ENCODE data around the gene PRR20G.

The PRR20G gene

GRCh38 chr3:127288921-127289705, 1.3 kb upstream of the PRR20G start:
- peaks cover 0 to 3% (median 0%) of the 10 kb centered on the region in 5 donors for H3K9me3 ChIP-seq (ENCODE audit: control insufficient read depth in 5 of 5, low read length in 5 of 5)
- H3K4me1 ChIP-seq (ENCODE audit: control insufficient read depth in 5 of 5, insufficient read depth in 5 of 5, low read length in 5 of 5) = no peaks in the 10 kb centered on the region
- H3K27ac ChIP-seq (ENCODE audit: low read depth, low read length) = no peak overlapping the region
- H3K9ac ChIP-seq (ENCODE audit: low read length in 5 of 5) = no peak overlapping the region
- H3K4me3 ChIP-seq (ENCODE audit: low read depth in 1 of 5, low read length in 5 of 5) = no peak overlapping the region
- H3K27me3 ChIP-seq (ENCODE audit: control insufficient read depth in 5 of 5, insufficient read depth in 4 of 5, low read length in 5 of 5) = no peaks in the 10 kb centered on the region
- no peaks in the 10 kb centered on the region for H3K36me3 ChIP-seq (ENCODE audit: control insufficient read depth in 5 of 5, insufficient read depth in 5 of 5, low read length in 5 of 5)

GRCh38 chr3:127288343-127288742, 497 bp upstream of the PRR20G start:
- Histone ChIP-seq H3K27me3 (ENCODE audit: control insufficient read depth in 5 of 5, insufficient read depth in 4 of 5, low read length in 5 of 5) (no peaks in the 10 kb centered on the region), H3K27ac (ENCODE audit: low read depth, low read length) (no peak overlapping the region), H3K4me3 (ENCODE audit: low read depth in 1 of 5, low read length in 5 of 5) (no peak overlapping the region), H3K36me3 (ENCODE audit: control insufficient read depth in 5 of 5, insufficient read depth in 5 of 5, low read length in 5 of 5) (no peaks in the 10 kb centered on the region), H3K9me3 (ENCODE audit: control insufficient read depth in 5 of 5, low read length in 5 of 5) (peaks cover 0 to 3% (median 0%) of the 10 kb centered on the region in 5 donors), H3K9ac (ENCODE audit: low read length in 5 of 5) (no peak overlapping the region), H3K4me1 (ENCODE audit: control insufficient read depth in 5 of 5, insufficient read depth in 5 of 5, low read length in 5 of 5) (no peaks in the 10 kb centered on the region)

- Histone ChIP-seq H3K4me3 (ENCODE audit: low read depth in 1 of 5, low read length in 5 of 5) (no peak overlapping the region), H3K27me3 (ENCODE audit: control insufficient read depth in 5 of 5, insufficient read depth in 4 of 5, low read length in 5 of 5) (no peaks in the 10 kb centered on the region), H3K36me3 (ENCODE audit: control insufficient read depth in 5 of 5, insufficient read depth in 5 of 5, low read length in 5 of 5) (no peaks in the 10 kb centered on the region), H3K4me1 (ENCODE audit: control insufficient read depth in 5 of 5, insufficient read depth in 5 of 5, low read length in 5 of 5) (no peaks in the 10 kb centered on the region), H3K9ac (ENCODE audit: low read length in 5 of 5) (no peak overlapping the region), H3K9me3 (ENCODE audit: control insufficient read depth in 5 of 5, low read length in 5 of 5) (peaks cover 0 to 3% (median 0%) of the 10 kb centered on the region in 5 donors), H3K27ac (ENCODE audit: low read depth, low read length) (no peak overlapping the region)
Measured at GRCh38 chr3:127286571-127287140, 1.2 kb downstream of the PRR20G start.

- H3K27ac ChIP-seq (ENCODE audit: low read depth, low read length) = no peak overlapping the region
- H3K4me1 ChIP-seq (ENCODE audit: control insufficient read depth in 5 of 5, insufficient read depth in 5 of 5, low read length in 5 of 5) = no peaks in the 10 kb centered on the region
- no peaks in the 10 kb centered on the region for H3K36me3 ChIP-seq (ENCODE audit: control insufficient read depth in 5 of 5, insufficient read depth in 5 of 5, low read length in 5 of 5)
- H3K27me3 ChIP-seq (ENCODE audit: control insufficient read depth in 5 of 5, insufficient read depth in 4 of 5, low read length in 5 of 5) = no peaks in the 10 kb centered on the region
- no peak overlapping the region for H3K4me3 ChIP-seq (ENCODE audit: low read depth in 1 of 5, low read length in 5 of 5)
- peaks cover 0 to 3% (median 0%) of the 10 kb centered on the region in 5 donors for H3K9me3 ChIP-seq (ENCODE audit: control insufficient read depth in 5 of 5, low read length in 5 of 5)
- H3K9ac ChIP-seq (ENCODE audit: low read length in 5 of 5) = no peak overlapping the region
Measured at GRCh38 chr3:127284258-127284657, 3.6 kb downstream of the PRR20G start.

- no peaks in the 10 kb centered on the region for H3K36me3 ChIP-seq (ENCODE audit: control insufficient read depth in 5 of 5, insufficient read depth in 5 of 5, low read length in 5 of 5)
- peaks cover 0 to 5% (median 0%) of the 10 kb centered on the region in 5 donors for H3K9me3 ChIP-seq (ENCODE audit: control insufficient read depth in 5 of 5, low read length in 5 of 5)
- peaks cover 0 to 3% (median 2%) of the 10 kb centered on the region in 5 donors for H3K27me3 ChIP-seq (ENCODE audit: control insufficient read depth in 5 of 5, insufficient read depth in 4 of 5, low read length in 5 of 5)
- H3K4me1 ChIP-seq (ENCODE audit: control insufficient read depth in 5 of 5, insufficient read depth in 5 of 5, low read length in 5 of 5) = no peaks in the 10 kb centered on the region
- no peak overlapping the region for H3K27ac ChIP-seq (ENCODE audit: low read depth, low read length)
- no peak overlapping the region for H3K4me3 ChIP-seq (ENCODE audit: low read depth in 1 of 5, low read length in 5 of 5)
- H3K9ac ChIP-seq (ENCODE audit: low read length in 5 of 5) = no peak overlapping the region
Measured at GRCh38 chr3:127277561-127277960, 10.3 kb downstream of the PRR20G start.

- Histone ChIP-seq H3K4me3 (ENCODE audit: low read depth in 1 of 5, low read length in 5 of 5) (no peak overlapping the region), H3K36me3 (ENCODE audit: control insufficient read depth in 5 of 5, insufficient read depth in 5 of 5, low read length in 5 of 5) (no peaks in the 10 kb centered on the region), H3K27me3 (ENCODE audit: control insufficient read depth in 5 of 5, insufficient read depth in 4 of 5, low read length in 5 of 5) (peaks cover 0 to 3% (median 2%) of the 10 kb centered on the region in 5 donors), H3K4me1 (ENCODE audit: control insufficient read depth in 5 of 5, insufficient read depth in 5 of 5, low read length in 5 of 5) (no peaks in the 10 kb centered on the region), H3K27ac (ENCODE audit: low read depth, low read length) (no peak overlapping the region), H3K9ac (ENCODE audit: low read length in 5 of 5) (no peak overlapping the region), H3K9me3 (ENCODE audit: control insufficient read depth in 5 of 5, low read length in 5 of 5) (peaks cover 0 to 5% (median 0%) of the 10 kb centered on the region in 5 donors)
Measured at GRCh38 chr3:127276995-127277394, 10.9 kb downstream of the PRR20G start.

GRCh38 chr3:127276396-127276795, 11.4 kb downstream of the PRR20G start:
- peaks cover 0 to 5% (median 0%) of the 10 kb centered on the region in 5 donors for H3K9me3 ChIP-seq (ENCODE audit: control insufficient read depth in 5 of 5, low read length in 5 of 5)
- no peaks in the 10 kb centered on the region for H3K36me3 ChIP-seq (ENCODE audit: control insufficient read depth in 5 of 5, insufficient read depth in 5 of 5, low read length in 5 of 5)
- H3K4me1 ChIP-seq (ENCODE audit: control insufficient read depth in 5 of 5, insufficient read depth in 5 of 5, low read length in 5 of 5) = no peaks in the 10 kb centered on the region
- H3K9ac ChIP-seq (ENCODE audit: low read length in 5 of 5) = no peak overlapping the region
- H3K4me3 ChIP-seq (ENCODE audit: low read depth in 1 of 5, low read length in 5 of 5) = no peak overlapping the region
- no peak overlapping the region for H3K27ac ChIP-seq (ENCODE audit: low read depth, low read length)
- peaks cover 0 to 3% (median 2%) of the 10 kb centered on the region in 5 donors for H3K27me3 ChIP-seq (ENCODE audit: control insufficient read depth in 5 of 5, insufficient read depth in 4 of 5, low read length in 5 of 5)

- Histone ChIP-seq H3K27me3 (ENCODE audit: control insufficient read depth in 5 of 5, insufficient read depth in 4 of 5, low read length in 5 of 5) (peaks cover 0 to 3% (median 2%) of the 10 kb centered on the region in 5 donors), H3K27ac (ENCODE audit: low read depth, low read length) (no peak overlapping the region), H3K36me3 (ENCODE audit: control insufficient read depth in 5 of 5, insufficient read depth in 5 of 5, low read length in 5 of 5) (no peaks in the 10 kb centered on the region), H3K4me3 (ENCODE audit: low read depth in 1 of 5, low read length in 5 of 5) (no peak overlapping the region), H3K4me1 (ENCODE audit: control insufficient read depth in 5 of 5, insufficient read depth in 5 of 5, low read length in 5 of 5) (no peaks in the 10 kb centered on the region), H3K9ac (ENCODE audit: low read length in 5 of 5) (no peak overlapping the region), H3K9me3 (ENCODE audit: control insufficient read depth in 5 of 5, low read length in 5 of 5) (peaks cover 0 to 5% (median 4%) of the 10 kb centered on the region in 5 donors)
Measured at GRCh38 chr3:127275287-127275781, 12.5 kb downstream of the PRR20G start.

GRCh38 chr3:127274200-127274760, 13.6 kb downstream of the PRR20G start:
- no peaks in the 10 kb centered on the region for H3K36me3 ChIP-seq (ENCODE audit: control insufficient read depth in 5 of 5, insufficient read depth in 5 of 5, low read length in 5 of 5)
- H3K27ac ChIP-seq (ENCODE audit: low read depth, low read length) = no peak overlapping the region
- no peak overlapping the region for H3K9ac ChIP-seq (ENCODE audit: low read length in 5 of 5)
- H3K9me3 ChIP-seq (ENCODE audit: control insufficient read depth in 5 of 5, low read length in 5 of 5) = peaks cover 2 to 9% (median 8%) of the 10 kb centered on the region in 5 donors
- no peak overlapping the region for H3K4me3 ChIP-seq (ENCODE audit: low read depth in 1 of 5, low read length in 5 of 5)
- peaks cover 0 to 3% (median 2%) of the 10 kb centered on the region in 5 donors for H3K27me3 ChIP-seq (ENCODE audit: control insufficient read depth in 5 of 5, insufficient read depth in 4 of 5, low read length in 5 of 5)
- H3K4me1 ChIP-seq (ENCODE audit: control insufficient read depth in 5 of 5, insufficient read depth in 5 of 5, low read length in 5 of 5) = no peaks in the 10 kb centered on the region

- Histone ChIP-seq H3K27ac (ENCODE audit: low read depth, low read length) (no peak overlapping the region), H3K4me1 (ENCODE audit: control insufficient read depth in 5 of 5, insufficient read depth in 5 of 5, low read length in 5 of 5) (no peaks in the 10 kb centered on the region), H3K9ac (ENCODE audit: low read length in 5 of 5) (no peak overlapping the region), H3K4me3 (ENCODE audit: low read depth in 1 of 5, low read length in 5 of 5) (no peak overlapping the region), H3K36me3 (ENCODE audit: control insufficient read depth in 5 of 5, insufficient read depth in 5 of 5, low read length in 5 of 5) (no peaks in the 10 kb centered on the region), H3K9me3 (ENCODE audit: control insufficient read depth in 5 of 5, low read length in 5 of 5) (peaks cover 13 to 20% (median 19%) of the 10 kb centered on the region in 5 donors), H3K27me3 (ENCODE audit: control insufficient read depth in 5 of 5, insufficient read depth in 4 of 5, low read length in 5 of 5) (peaks cover 0 to 3% (median 2%) of the 10 kb centered on the region in 5 donors)
Measured at GRCh38 chr3:127273206-127273605, 14.6 kb downstream of the PRR20G start.
